H1 (cell line): ENCODE measurements around the gene MORF4L1. TPM values are rescaled to one million over a fixed set of nuclear protein-coding genes. Genes with fewer than 3 reads are reported as not detected.

Source experiments
- CTCF ChIA-PET: fragments of 300-600 bp; sonication (Branson Sonifier 250); formaldehyde crosslinking; loops from one replicate; lab custom pipeline; 2021; ENCODE audit not compliant: partially characterized antibody; lab: Charles Lee
- POLR2A ChIA-PET: fragments of 300-600 bp; sonication (Branson Sonifier 250); formaldehyde crosslinking; loops from one replicate; lab custom pipeline; 2021; ENCODE audit warnings: inconsistent platforms; ENCODE audit not compliant: partially characterized antibody; lab: Charles Lee
- DNase-seq, 2 experiments: peaks; one replicate each; pipeline versions ENCODE4 v3.0.0 to v3.0.0-alpha.2; 2010 to 2022; ENCODE audit warnings: low spot score in 2 of 2, low read depth in 1 of 2, mixed read lengths in 1 of 2
- FAIRE-seq: peaks from 2 replicates; lab custom pipeline; 2011; peaks lifted over from hg19 to GRCh38; lab: Jason Lieb, UNC
- H2AFZ ChIP-seq: 2 replicates; pipeline ENCODE4 v1.8.1; 2012; ENCODE audit warnings: low read length, inconsistent platforms
- H2AK5ac ChIP-seq: 2 replicates; pipeline ENCODE4 v1.6.1; 2013; ENCODE audit warnings: low read depth, low read length
- H2BK120ac ChIP-seq: replicated peaks from 2 replicates; pipeline ENCODE3; 2013; ENCODE audit warnings: low read depth, low read length, inconsistent platforms
- H2BK12ac ChIP-seq: 2 replicates; pipeline ENCODE4 v1.6.1; 2013; ENCODE audit warnings: low read depth, low read length
- H2BK15ac ChIP-seq: 2 replicates; pipeline ENCODE4 v1.6.1; 2013; ENCODE audit warnings: low read length
- H2BK20ac ChIP-seq: 2 replicates; pipeline ENCODE4 v1.6.1; 2013; ENCODE audit warnings: low read length
- H2BK5ac ChIP-seq: 2 replicates; pipeline ENCODE4 v1.6.1; 2013; ENCODE audit warnings: low read depth, low read length
- H3K14ac ChIP-seq: 2 replicates; pipeline ENCODE4 v1.6.1; 2013; ENCODE audit warnings: inconsistent platforms; ENCODE audit not compliant: insufficient read length
- H3K18ac ChIP-seq: 2 replicates; pipeline ENCODE4 v1.6.1; 2013; ENCODE audit warnings: low read length; ENCODE audit errors: extremely low read depth
- H3K23ac ChIP-seq: 2 replicates; pipeline ENCODE4 v1.6.1; 2013; ENCODE audit warnings: inconsistent platforms; ENCODE audit not compliant: insufficient read length
- H3K23me2 ChIP-seq: 2 replicates; pipeline ENCODE4 v1.6.1; 2013; ENCODE audit warnings: low read depth, low read length
- H3K27ac ChIP-seq: 2 replicates; pipeline ENCODE4 v1.6.1; 2011; ENCODE audit warnings: low read depth, low read length, inconsistent platforms
- H3K27me3 ChIP-seq, 4 experiments: replicated peaks in 1 of 4; 1 replicate in 1 of 4; 2 replicates in 3 of 4; pipeline versions ENCODE4 v1.6.1 to v1.8.1; 2011 to 2013; ENCODE audit warnings: low read length in 3 of 4, mild to moderate bottlenecking in 3 of 4, inconsistent platforms in 2 of 4, mixed read lengths in 2 of 4, moderate library complexity in 1 of 4; ENCODE audit not compliant: control insufficient read depth in 3 of 4, insufficient read depth in 3 of 4; ENCODE audit errors: extremely low read depth in 1 of 4
- H3K36me3 ChIP-seq, 4 experiments: 2 replicates each; pipeline versions ENCODE4 v1.6.1 to v1.8.1; 2011 to 2013; ENCODE audit warnings: mild to moderate bottlenecking in 4 of 4, low read length in 3 of 4, moderate library complexity in 2 of 4, control low read depth in 1 of 4, inconsistent platforms in 1 of 4; ENCODE audit not compliant: insufficient read depth in 4 of 4, control insufficient read depth in 2 of 4
- H3K4ac ChIP-seq: replicated peaks from 2 replicates; pipeline ENCODE3; 2013; ENCODE audit warnings: low read length, low read depth, mixed read lengths, inconsistent platforms; ENCODE audit not compliant: insufficient read length
- H3K4me1 ChIP-seq, 4 experiments: replicated peaks in 1 of 4; 1 replicate in 1 of 4; 2 replicates in 3 of 4; pipeline versions ENCODE4 v1.6.1 to v1.8.1; 2011 to 2013; ENCODE audit warnings: low read length in 3 of 4, inconsistent platforms in 2 of 4, mixed read lengths in 1 of 4; ENCODE audit not compliant: insufficient read depth in 4 of 4, control insufficient read depth in 3 of 4
- H3K4me2 ChIP-seq, 2 experiments: 2 replicates each; pipeline versions ENCODE4 v1.6.1 to v1.8.1; 2011 to 2013; ENCODE audit warnings: low read depth in 2 of 2, low read length in 2 of 2, control low read depth in 1 of 2, inconsistent platforms in 1 of 2, mild to moderate bottlenecking in 1 of 2; ENCODE audit not compliant: insufficient read depth in 1 of 2
- H3K4me3 ChIP-seq, 4 experiments: fragments of 200-600, 300-600 bp in 1 of 4; sonication (generic), shearing (Covaris generic), sonication (Bioruptor Twin) in 1 of 4; 2 replicates each; pipeline versions ENCODE4 v1.5.1 to v1.8.1; 2011 to 2016; ENCODE audit warnings: low read length in 4 of 4, low read depth in 3 of 4, control low read depth in 2 of 4, inconsistent platforms in 2 of 4, mild to moderate bottlenecking in 2 of 4, mixed read lengths in 1 of 4, moderate library complexity in 1 of 4; ENCODE audit not compliant: insufficient read depth in 2 of 4; ENCODE audit errors: extremely low read depth in 1 of 4
- H3K56ac ChIP-seq: replicated peaks from 2 replicates; pipeline ENCODE3; 2013; ENCODE audit warnings: low read depth, mild to moderate bottlenecking, mixed read lengths, low read length, inconsistent platforms; ENCODE audit not compliant: insufficient read length
- H3K79me1 ChIP-seq: 2 replicates; pipeline ENCODE4 v1.6.1; 2013; ENCODE audit warnings: low read depth, low read length, control low read depth
- H3K79me2 ChIP-seq, 2 experiments: 2 replicates each; pipeline versions ENCODE4 v1.6.1 to v1.8.1; 2012 to 2013; ENCODE audit warnings: low read length in 2 of 2, mild to moderate bottlenecking in 2 of 2, inconsistent platforms in 1 of 2; ENCODE audit not compliant: insufficient read depth in 2 of 2, control insufficient read depth in 1 of 2
- H3K9ac ChIP-seq, 4 experiments: replicated peaks in 1 of 4; 1 replicate in 1 of 4; 2 replicates in 3 of 4; pipeline versions ENCODE4 v1.6.1 to v1.8.1; 2011 to 2013; ENCODE audit warnings: low read depth in 3 of 4, low read length in 3 of 4, control low read depth in 2 of 4, mild to moderate bottlenecking in 2 of 4, moderate library complexity in 2 of 4, inconsistent platforms in 1 of 4; ENCODE audit errors: extremely low read depth in 1 of 4
- H3K9me3 ChIP-seq, 2 experiments: 2 replicates each; pipeline versions ENCODE4 v1.6.1 to v1.8.1; 2012 to 2013; ENCODE audit warnings: mild to moderate bottlenecking in 2 of 2, moderate library complexity in 2 of 2, control low read depth in 1 of 2, inconsistent platforms in 1 of 2, low read depth in 1 of 2, low read length in 1 of 2, mixed read lengths in 1 of 2; ENCODE audit not compliant: insufficient read depth in 2 of 2
- H4K20me1 ChIP-seq, 2 experiments: replicated peaks in 1 of 2; 2 replicates each; pipeline versions ENCODE3 to v1.8.1; 2011 to 2013; ENCODE audit warnings: inconsistent platforms in 2 of 2, low read length in 2 of 2, mild to moderate bottlenecking in 1 of 2; ENCODE audit not compliant: insufficient read depth in 2 of 2, control insufficient read depth in 1 of 2
- H4K5ac ChIP-seq: 2 replicates; pipeline ENCODE4 v1.6.1; 2013; ENCODE audit warnings: low read length, low read depth, mixed read lengths, inconsistent platforms; ENCODE audit not compliant: insufficient read length
- H4K8ac ChIP-seq: 2 replicates; pipeline ENCODE4 v1.8.0; 2013; ENCODE audit warnings: mild to moderate bottlenecking, moderate library complexity, low read length, inconsistent platforms; ENCODE audit not compliant: insufficient read depth; ENCODE audit errors: extremely low read depth
- H4K91ac ChIP-seq: replicated peaks from 2 replicates; pipeline ENCODE3; 2013; ENCODE audit warnings: low read length, mixed read lengths, inconsistent platforms; ENCODE audit not compliant: insufficient read length
- CBX5 ChIP-seq: fragments of 300-800, 300-1000 bp; sonication (generic); IDR thresholded peaks from 2 replicates; pipeline ENCODE4 v1.7.1; 2016; ENCODE audit warnings: antibody characterized with exemption, low read length, low read depth
- RAD21 ChIP-seq, 2 experiments: IDR thresholded peaks in 1 of 2; conservative IDR thresholded peaks in 1 of 2; 2 replicates each; pipeline ENCODE4 v1.6.1; 2011; ENCODE audit warnings: low read depth in 2 of 2, low read length in 2 of 2, improper control_type of control experiment in 1 of 2, inconsistent platforms in 1 of 2, mild to moderate bottlenecking in 1 of 2, moderate library complexity in 1 of 2
- RXRA ChIP-seq: IDR thresholded peaks from 2 replicates; pipeline ENCODE4 v1.6.1; 2011; ENCODE audit warnings: low read depth, mild to moderate bottlenecking, low read length, moderate library complexity; ENCODE audit not compliant: insufficient read depth
- TEAD4 ChIP-seq: IDR thresholded peaks from 2 replicates; pipeline ENCODE4 v1.6.1; 2012; ENCODE audit warnings: low read depth, low read length, inconsistent platforms, mixed read lengths
- WGBS, 2 experiments: shearing (Covaris generic) in 1 of 2; methylation state at CpG; one replicate each; pipeline versions ENCODE4 v1.1.6 to v1.1.7; 2013 to 2015; ENCODE audit warnings: low lambda C conversion rate in 2 of 2, mixed read lengths in 2 of 2, inconsistent platforms in 1 of 2, low coverage in 1 of 2, missing lambda C conversion rate in 1 of 2; ENCODE audit not compliant: insufficient replicate concordance in 2 of 2, insufficient coverage in 1 of 2, insufficient read length in 1 of 2; ENCODE audit errors: extremely low coverage in 1 of 2, missing lambda C conversion rate in 1 of 2; 5-methylcytosine and 5-hydroxymethylcytosine counted together
- polyA plus RNA-seq, 7 experiments: library from polyadenylated mRNA; depleted of rRNA in 3 of 7; stranded (reverse) in 5 of 7; unstranded in 2 of 7; fragments of >200 nt in 5 of 7; fragments of 200-250 nt in 2 of 7; gene quantifications; 1 replicate in 5 of 7; 2 replicates in 1 of 7; 4 replicates in 1 of 7; pipeline versions ENCODE4 v1.2.1 to v1.2.3, GENCODE V29; 2011 to 2013; ENCODE audit warnings: missing spikeins in 2 of 7, mixed read lengths in 2 of 7
- total RNA-seq: library from RNA; stranded (reverse); fragmentation: NEBNext Ultra II Directional; extraction: Animal tissue kit (Norgen Biotek cat#: 25700); gene quantifications from 2 replicates; pipeline ENCODE4 v1.2.1, GENCODE V29; 2021

The MORF4L1 gene
- total and polyA plus RNA-seq, 2 of the 8 experiments (the other 6 are each of a cell fraction or from before 2014, with no cell fraction given), result 260 to 533 TPM

DNA sequence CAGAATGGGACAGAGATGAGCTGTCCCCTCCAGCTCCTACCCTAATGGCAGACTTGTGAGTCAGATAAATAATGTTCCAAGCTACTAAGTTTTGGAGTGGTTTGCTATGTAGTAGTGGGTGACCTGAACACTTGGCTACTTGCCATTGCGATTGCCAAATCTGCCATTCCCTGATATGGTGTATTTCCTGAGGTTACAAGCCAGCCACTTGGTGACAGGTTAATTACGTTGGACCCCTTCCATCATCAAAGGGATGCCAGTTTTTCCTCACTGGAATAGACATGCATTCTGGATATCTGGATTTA, 33.6 kb downstream of the MORF4L1 start:
- H3K18ac ChIP-seq, result no peak overlapping the region
- ChIA-PET CTCF (interaction anchor here (0.6 to 11.2 kb wide), 19 partner anchors 9 to 599 kb away, joined by 3 to 171 read pairs (median 8); partner anchors contain the start of gene ADAMTS7), POLR2A (interaction anchor here (0.6 to 1.4 kb wide), 7 partner anchors 11 to 178 kb away, joined by 3 to 6 read pairs (median 3); partner anchors contain the start of gene CTSH)
- H3K23me2 ChIP-seq, result no peaks in the 10 kb centered on the region; the same call in 1 of the 2 replicates
- no peak overlapping the region for H3K14ac ChIP-seq
- TF ChIP-seq RAD21 (IDR thresholded peaks at IDR 0.05 in 1 of 2, conservative IDR thresholded peaks at IDR 0.05 in 1 of 2; ENCODE audit: low read depth in 2 of 2, low read length in 2 of 2), result no peak
- no peak for TF ChIP-seq RXRA
- TF ChIP-seq CBX5, result no peak
- TF ChIP-seq TEAD4, result no peak
- H3K9ac ChIP-seq, result no peak overlapping the region
- 91% methylated on average over 2 of the region's 2 CpGs; no CpG with 5 or more reads in 1 of the 2 experiments for WGBS, 2 experiments
- no peak overlapping the region for H2BK12ac ChIP-seq
- no peak overlapping the region for H2BK120ac ChIP-seq
- no peak overlapping the region for H2BK15ac ChIP-seq
- no peak overlapping the region for H2BK20ac ChIP-seq
- H4K8ac ChIP-seq, result no peak overlapping the region
- no peak overlapping the region for H2BK5ac ChIP-seq
- no peak overlapping the region for H2AFZ ChIP-seq
- H3K23ac ChIP-seq, result no peak overlapping the region
- no peaks in the 10 kb centered on the region for H3K27me3 ChIP-seq
- no peak overlapping the region for H3K27ac ChIP-seq
- H3K9me3 ChIP-seq, result no peaks in the 10 kb centered on the region
- FAIRE-seq, result no peak
- DNase-seq, result no peak
- no peak overlapping the region for H3K4ac ChIP-seq
- H3K79me2 ChIP-seq, result 0 out of 4 replicates have a peak, but pooled peaks cover 0 to 3% of the 10 kb centered on the region in 2 experiments
- no peak overlapping the region for H3K56ac ChIP-seq
- H4K91ac ChIP-seq, result no peak overlapping the region
- H3K4me1 ChIP-seq, result peaks cover 0 to 3% (median 1%) of the 10 kb centered on the region in 4 experiments; a peak in 3 of 7 replicates
- H3K4me2 ChIP-seq, result no peak overlapping the region
- no peak overlapping the region for H2AK5ac ChIP-seq
- no peak overlapping the region for H4K5ac ChIP-seq
- H4K20me1 ChIP-seq, result peaks cover 8 to 17% of the 10 kb centered on the region in 2 experiments
- H3K79me1 ChIP-seq, result peaks cover 4% of the 10 kb centered on the region
- peaks cover 4 to 57% (median 30%) of the 10 kb centered on the region in 4 experiments for H3K36me3 ChIP-seq
- H3K4me3 ChIP-seq, result no peak overlapping the region
